B cell (primary cell): ENCODE data around the gene ENDOV. TPM values are rescaled to one million over a fixed set of nuclear protein-coding genes. Genes with fewer than 3 reads are reported as not detected.
A peak's percentile ranks its signal among the peaks of the same experiment; 100 is the strongest.

Source experiments
- ATAC-seq: fragments of 200-7000 bp; cut with Tn5 transposase; one replicate; pipeline ENCODE4 v1.10.0; 2021; ENCODE audit warnings: low read depth, mild to moderate bottlenecking, moderate number of reproducible peaks, moderate library complexity
- CTCF ChIA-PET: fragments of 350-600 bp; sonication (Branson Sonifier 250); formaldehyde crosslinking; loops from one replicate; lab custom pipeline; 2021; ENCODE audit warnings: antibody characterized with exemption, inconsistent platforms; lab: Charles Lee
- POLR2A ChIA-PET: fragments of 350-600 bp; sonication (Branson Sonifier 250); formaldehyde crosslinking; loops from one replicate; lab custom pipeline; 2021; ENCODE audit warnings: antibody characterized with exemption; lab: Charles Lee
- DNase-seq: peaks from one replicate; pipeline ENCODE4 v3.0.0; 2013
- H2AFZ ChIP-seq: 2 replicates; pipeline ENCODE4 v1.6.1; 2012; ENCODE audit warnings: mild to moderate bottlenecking, low read depth, low read length; ENCODE audit not compliant: insufficient read depth, poor library complexity, severe bottlenecking
- H3K27ac ChIP-seq, 2 donors: 1 replicate in 1 of 2; 2 replicates in 1 of 2; pipeline ENCODE4 v1.5.1; 2012 to 2013; ENCODE audit warnings: low read length in 2 of 2, mild to moderate bottlenecking in 2 of 2, moderate library complexity in 1 of 2
- H3K27me3 ChIP-seq, 4 experiments: fragments of 200-600 bp in 1 of 4; sonication (generic) in 1 of 4; replicated peaks in 1 of 4; 1 replicate in 2 of 4; 2 replicates in 2 of 4; pipeline versions ENCODE4 v1.6.1 to v1.7.0; 2013 to 2016; ENCODE audit warnings: low read length in 3 of 4, mild to moderate bottlenecking in 2 of 4, mixed read lengths in 1 of 4, moderate library complexity in 1 of 4; ENCODE audit not compliant: insufficient read depth in 4 of 4, control insufficient read depth in 3 of 4; ENCODE audit errors: control extremely low read depth in 1 of 4
- H3K36me3 ChIP-seq, 2 experiments: replicated peaks in 1 of 2; 1 replicate in 1 of 2; 2 replicates in 1 of 2; pipeline versions ENCODE4 v1.6.1 to v1.7.1; 2013; ENCODE audit warnings: low read length in 1 of 2; ENCODE audit not compliant: insufficient read depth in 2 of 2, control insufficient read depth in 1 of 2; ENCODE audit errors: control extremely low read depth in 1 of 2, extremely low read depth in 1 of 2
- H3K4me1 ChIP-seq, 2 donors: fragments of 200-600 bp in 1 of 2; sonication (generic) in 1 of 2; 1 replicate in 1 of 2; 2 replicates in 1 of 2; pipeline versions ENCODE4 v1.5.1 to v1.6.1; 2013 to 2017; ENCODE audit warnings: low read length in 2 of 2; ENCODE audit not compliant: control insufficient read depth in 2 of 2, insufficient read depth in 2 of 2
- H3K4me2 ChIP-seq: replicated peaks from 2 replicates; pipeline ENCODE3; 2012; ENCODE audit warnings: mild to moderate bottlenecking, low read depth, low read length; ENCODE audit not compliant: poor library complexity, severe bottlenecking
- H3K4me3 ChIP-seq, 5 experiments: fragments of 200-600 bp in 1 of 5; sonication (generic) in 1 of 5; 1 replicate in 3 of 5; 2 replicates in 2 of 5; pipeline versions ENCODE4 v1.5.1 to v1.7.0; 2011 to 2016; ENCODE audit warnings: low read length in 4 of 5, mild to moderate bottlenecking in 4 of 5, low read depth in 2 of 5, control low read depth in 1 of 5, moderate library complexity in 1 of 5; ENCODE audit not compliant: insufficient read depth in 1 of 5; ENCODE audit errors: control extremely low read depth in 1 of 5, extremely low read depth in 1 of 5
- H3K79me2 ChIP-seq: fragments of 200-600 bp; sonication (generic); one replicate; pipeline ENCODE4 v1.6.0; 2016; ENCODE audit warnings: low read length; ENCODE audit not compliant: control insufficient read depth, insufficient read depth
- H3K9ac ChIP-seq: fragments of 200-600 bp; sonication (generic); 2 replicates; pipeline ENCODE4 v1.6.1; 2017; ENCODE audit warnings: mild to moderate bottlenecking, low read length, moderate library complexity
- H3K9me3 ChIP-seq, 3 donors: one replicate each; pipeline versions ENCODE4 v1.6.1 to v1.7.1; 2013; ENCODE audit warnings: low read length in 2 of 3; ENCODE audit not compliant: control insufficient read depth in 2 of 3, insufficient read depth in 1 of 3; ENCODE audit errors: control extremely low read depth in 1 of 3
- H4K20me1 ChIP-seq: 2 replicates; pipeline ENCODE4 v1.6.0; 2012; ENCODE audit warnings: mild to moderate bottlenecking, low read length; ENCODE audit not compliant: insufficient read depth, control insufficient read depth, poor library complexity, severe bottlenecking
- H3K27ac Mint-ChIP-seq: one replicate; pipeline ENCODE4 v1.8.0; 2021; ENCODE audit warnings: mixed read lengths
- H3K27me3 Mint-ChIP-seq: one replicate; pipeline ENCODE4 v1.8.0; 2021; ENCODE audit warnings: mixed read lengths
- H3K4me1 Mint-ChIP-seq: one replicate; pipeline ENCODE4 v1.8.0; 2021; ENCODE audit warnings: mixed read lengths
- H3K4me3 Mint-ChIP-seq: one replicate; pipeline ENCODE4 v1.8.0; 2021; ENCODE audit warnings: mixed read lengths
- H3K9me3 Mint-ChIP-seq: one replicate; pipeline ENCODE4 v1.8.0; 2022; ENCODE audit warnings: mixed read lengths; ENCODE audit not compliant: insufficient read depth
- CTCF ChIP-seq: fragments of 200-600 bp; IDR thresholded peaks from one replicate; pipeline ENCODE4 v1.8.0; 2022; ENCODE audit warnings: antibody characterized with exemption, mild to moderate bottlenecking
- EZH2 ChIP-seq: IDR thresholded peaks from 2 replicates; pipeline ENCODE4 v1.6.1; 2012; ENCODE audit warnings: borderline replicate concordance, low read depth, mild to moderate bottlenecking, moderate library complexity, low read length; ENCODE audit not compliant: insufficient read depth, poor library complexity, severe bottlenecking
- WGBS: methylation state at CpG from one replicate; pipeline ENCODE4 v1.1.5; 2013; ENCODE audit warnings: missing lambda C conversion rate; ENCODE audit not compliant: insufficient coverage; 5-methylcytosine and 5-hydroxymethylcytosine counted together
- intact Hi-C: fragments of 100-400 bp; cut with micrococcal nuclease; formaldehyde crosslinking; loops from one replicate; pipeline ENCODE4 v1.10.0; 2022
- polyA plus RNA-seq: library from polyadenylated mRNA; depleted of rRNA; stranded (reverse); fragments of >200 nt; gene quantifications from 2 replicates; pipeline ENCODE4 v1.2.3, GENCODE V29; 2012
- total RNA-seq, 2 donors: library from RNA; stranded (reverse); fragments of 120-200 nt in 1 of 2; gene quantifications; 1 replicate in 1 of 2; 2 replicates in 1 of 2; pipeline versions ENCODE4 v1.2.3 to v1.2.4, GENCODE V29; 2013 to 2022

Gene ENDOV
- total and polyA plus RNA-seq, 2 donors (not counting 1 experiment from before 2014, with no cell fraction given) = 25.3 to 49.5 TPM

DNA sequence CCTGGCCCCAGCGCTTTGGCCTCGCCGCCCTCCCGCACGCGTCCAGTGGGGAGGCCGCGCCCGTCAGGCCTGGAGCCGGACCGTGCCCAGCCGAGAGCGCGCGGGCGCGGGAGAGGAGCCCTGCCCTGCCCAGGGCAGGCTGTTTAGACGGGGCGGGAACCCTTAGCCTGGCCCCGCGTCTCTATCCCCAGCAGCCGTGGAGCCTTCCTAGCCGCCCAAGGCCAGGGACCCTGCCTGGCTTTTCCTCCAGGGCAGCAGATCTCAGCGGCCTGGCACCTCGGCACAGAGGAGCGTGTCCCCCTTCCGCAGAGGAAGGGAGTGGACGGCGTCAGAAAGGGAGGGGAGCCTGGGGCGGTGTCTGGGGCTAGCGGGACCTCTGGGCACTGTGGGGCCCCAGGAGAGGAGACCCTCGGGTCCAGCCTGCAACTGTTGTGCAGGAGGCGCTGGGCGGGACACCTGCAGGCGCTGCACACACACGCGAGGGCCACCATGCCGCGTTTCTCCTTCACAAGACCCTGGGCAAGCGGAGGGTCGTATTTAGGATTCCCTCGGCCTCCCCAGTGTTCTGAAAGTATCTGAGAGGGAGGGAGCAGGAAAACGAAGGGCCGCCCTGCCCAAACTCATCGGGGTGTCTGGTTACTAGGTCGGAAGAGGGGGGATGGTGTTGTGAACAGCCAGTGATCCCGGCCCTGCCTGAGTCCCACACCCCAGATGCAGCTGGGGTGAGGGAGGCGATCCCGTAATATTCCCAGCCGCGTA is 63.7 kb downstream of the ENDOV start:
- peaks cover 0 to 67% (median 25%) of the 10 kb centered on the region in 4 experiments for H3K27me3 ChIP-seq

More for the DNA sequence above, 63.7 kb downstream of the ENDOV start:
- no peak overlapping the region for H3K27ac ChIP-seq
- no peaks in the 10 kb centered on the region for H3K36me3 ChIP-seq
- Mint-ChIP-seq H3K27ac (no peak overlapping the region), H3K27me3 (peaks cover 58% of the 10 kb centered on the region), H3K4me1 (peaks cover 24% of the 10 kb centered on the region), H3K9me3 (no peaks in the 10 kb centered on the region), H3K4me3 (peak overlapping the region; percentile 70)
- ChIA-PET CTCF (interaction anchor here (0.8 kb wide), 1 partner anchor 65 kb away, joined by 3 read pairs; no protein-coding TSS in a partner anchor), POLR2A (interaction anchor here (0.6 kb wide), 1 partner anchor 335 kb away, joined by 5 read pairs; no protein-coding TSS in a partner anchor)
- TF ChIP-seq EZH2 (peak; percentile 80), CTCF (no peak)
- DNase-seq = peak; percentile 22
- ATAC-seq = no peak
- H3K4me1 ChIP-seq = peaks cover 43 to 50% of the 10 kb centered on the region in 2 donors
- H3K79me2 ChIP-seq = no peaks in the 10 kb centered on the region
- H4K20me1 ChIP-seq = no peaks in the 10 kb centered on the region
- peaks cover 0 to 15% (median 0%) of the 10 kb centered on the region in 3 donors for H3K9me3 ChIP-seq
- WGBS = 9% methylated on average over 51 of the region's 51 CpGs
- intact Hi-C loops = no loop called here
- H3K4me2 ChIP-seq = peak overlapping the region; percentile 93
- no peak overlapping the region for H3K9ac ChIP-seq
- no peak overlapping the region for H2AFZ ChIP-seq
- H3K4me3 ChIP-seq = no peak overlapping the region
